ENCODE results near the gene AIG1. TPM values are rescaled to one million over a fixed set of nuclear protein-coding genes. Genes with fewer than 3 reads are reported as not detected.
A peak's percentile ranks its signal among the peaks of the same experiment; 100 is the strongest.

Gene AIG1
- total RNA-seq, 3 donors from 2014 or later: 18.5 to 21.5 (median 21.0) TPM

DNA sequence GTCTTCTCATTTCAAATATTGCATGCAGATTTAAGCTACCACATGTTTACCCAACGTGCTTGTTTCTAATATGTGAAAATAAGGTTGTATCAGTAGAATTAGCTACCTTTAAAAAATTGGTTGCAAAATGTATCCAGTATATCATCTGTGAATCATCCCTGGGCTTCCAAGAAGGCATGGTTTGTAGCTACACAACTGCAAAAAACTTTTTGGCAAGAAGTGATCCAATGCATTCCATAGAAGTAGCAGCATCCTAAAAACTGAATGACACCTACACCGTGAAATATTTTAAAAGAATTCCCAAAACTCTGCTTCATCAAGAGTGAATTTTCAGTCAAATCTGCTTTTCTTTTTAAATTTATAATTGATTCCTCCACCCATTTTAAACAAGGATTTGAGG is 89.1 kb downstream of the AIG1 start:
- DNase-seq (no peak), ATAC-seq (no peak)
- intact Hi-C loops (cut with DNase I, micrococcal nuclease): no loop called here

DNA sequence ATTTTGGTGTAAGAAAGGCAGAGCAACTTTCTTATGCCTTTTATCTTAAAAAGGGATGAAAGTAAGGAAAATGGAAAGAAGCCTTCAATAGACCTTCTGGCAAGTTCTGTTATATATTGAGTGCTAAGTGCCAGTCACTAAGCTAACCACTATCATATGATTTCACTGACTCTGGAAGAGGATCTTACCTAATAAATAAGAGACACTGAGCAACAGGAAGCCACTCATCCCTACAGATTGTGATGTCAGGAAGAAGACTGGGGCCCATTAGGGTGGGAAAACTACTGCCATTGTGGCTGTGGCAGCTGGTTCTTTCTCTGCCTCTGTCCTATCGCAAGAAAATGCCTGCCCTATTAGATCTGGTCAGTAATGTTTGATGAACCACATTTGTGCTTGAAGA is 89.6 kb downstream of the AIG1 start:
- DNase-seq: no peak
- TF ChIP-seq, protein P1, sequence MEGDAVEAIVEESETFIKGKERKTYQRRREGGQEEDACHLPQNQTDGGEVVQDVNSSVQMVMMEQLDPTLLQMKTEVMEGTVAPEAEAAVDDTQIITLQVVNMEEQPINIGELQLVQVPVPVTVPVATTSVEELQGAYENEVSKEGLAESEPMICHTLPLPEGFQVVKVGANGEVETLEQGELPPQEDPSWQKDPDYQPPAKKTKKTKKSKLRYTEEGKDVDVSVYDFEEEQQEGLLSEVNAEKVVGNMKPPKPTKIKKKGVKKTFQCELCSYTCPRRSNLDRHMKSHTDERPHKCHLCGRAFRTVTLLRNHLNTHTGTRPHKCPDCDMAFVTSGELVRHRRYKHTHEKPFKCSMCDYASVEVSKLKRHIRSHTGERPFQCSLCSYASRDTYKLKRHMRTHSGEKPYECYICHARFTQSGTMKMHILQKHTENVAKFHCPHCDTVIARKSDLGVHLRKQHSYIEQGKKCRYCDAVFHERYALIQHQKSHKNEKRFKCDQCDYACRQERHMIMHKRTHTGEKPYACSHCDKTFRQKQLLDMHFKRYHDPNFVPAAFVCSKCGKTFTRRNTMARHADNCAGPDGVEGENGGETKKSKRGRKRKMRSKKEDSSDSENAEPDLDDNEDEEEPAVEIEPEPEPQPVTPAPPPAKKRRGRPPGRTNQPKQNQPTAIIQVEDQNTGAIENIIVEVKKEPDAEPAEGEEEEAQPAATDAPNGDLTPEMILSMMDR (IDR thresholded peaks at IDR 0.05): no peak
- Histone ChIP-seq H3K9me3 (no peaks in the 10 kb centered on the region), H3K36me3 (ENCODE audit: low read depth) (no peaks in the 10 kb centered on the region), H3K4me3 (no peak overlapping the region), H3K4me1 (ENCODE audit: low read depth) (no peaks in the 10 kb centered on the region)
- ATAC-seq: no peak
- intact Hi-C loops (cut with DNase I, micrococcal nuclease): no loop called here

More for the DNA sequence above, 89.1 kb downstream of the AIG1 start:
- H3K36me3 ChIP-seq (ENCODE audit: low read depth): no peaks in the 10 kb centered on the region
- H3K4me3 ChIP-seq: no peak overlapping the region
- no peaks in the 10 kb centered on the region for H3K4me1 ChIP-seq (ENCODE audit: low read depth)
- TF ChIP-seq, protein P1 (IDR thresholded peaks at IDR 0.05): no peak
- H3K9me3 ChIP-seq: no peaks in the 10 kb centered on the region

DNA sequence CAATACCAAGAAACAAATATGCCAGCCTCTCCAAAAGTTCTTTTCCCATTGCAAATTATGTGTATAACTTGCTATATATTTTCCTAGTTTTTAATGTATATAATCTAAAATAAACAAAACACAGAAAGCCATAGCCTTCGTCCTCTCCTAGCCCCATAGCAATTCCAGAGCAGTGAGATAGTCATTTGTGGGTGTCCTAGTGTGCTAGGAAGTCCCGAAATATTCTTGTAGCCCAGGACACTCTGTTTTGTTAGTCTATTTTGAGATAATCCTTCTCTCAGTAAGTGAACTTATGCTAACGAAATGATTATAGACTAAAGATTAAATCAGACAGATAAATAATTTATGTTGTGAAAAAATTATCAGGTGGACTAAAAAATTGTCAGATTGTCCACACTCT is 90.7 kb downstream of the AIG1 start:
- no peak for ATAC-seq
- no peak for DNase-seq
- H3K4me3 ChIP-seq: no peak overlapping the region
- TF ChIP-seq, protein P1 (IDR thresholded peaks at IDR 0.05): no peak
- no peaks in the 10 kb centered on the region for H3K36me3 ChIP-seq (ENCODE audit: low read depth)
- H3K4me1 ChIP-seq (ENCODE audit: low read depth): no peaks in the 10 kb centered on the region
- intact Hi-C loops (cut with DNase I, micrococcal nuclease): no loop called here
- no peaks in the 10 kb centered on the region for H3K9me3 ChIP-seq

DNA sequence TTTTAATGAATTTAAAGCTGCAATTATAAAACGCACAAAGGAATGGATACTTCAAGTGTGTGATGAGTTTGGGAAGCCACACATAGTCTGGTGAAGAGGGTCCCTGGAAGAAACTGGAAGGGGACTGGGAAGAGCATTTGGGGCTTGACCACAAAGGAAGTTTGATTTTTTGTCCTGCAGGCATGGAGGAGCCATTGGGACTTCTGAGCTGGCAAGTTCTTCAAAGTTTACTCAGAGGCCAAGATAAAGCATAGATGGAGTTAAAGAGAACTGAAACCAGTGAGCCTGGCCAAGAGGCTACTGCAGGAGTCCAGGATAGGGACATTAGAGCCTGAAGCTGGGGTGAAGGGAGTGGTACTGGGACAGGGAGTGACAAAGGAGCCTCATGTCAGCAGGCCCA is 95.0 kb downstream of the AIG1 start:
- no peaks in the 10 kb centered on the region for H3K36me3 ChIP-seq (ENCODE audit: low read depth)
- H3K4me3 ChIP-seq: no peak overlapping the region
- no peak for ATAC-seq
- H3K4me1 ChIP-seq (ENCODE audit: low read depth): no peaks in the 10 kb centered on the region
- H3K9me3 ChIP-seq: no peaks in the 10 kb centered on the region
- no peak for DNase-seq
- intact Hi-C loops (cut with DNase I, micrococcal nuclease): no loop called here
- TF ChIP-seq, protein P1 (IDR thresholded peaks at IDR 0.05): no peak

DNA sequence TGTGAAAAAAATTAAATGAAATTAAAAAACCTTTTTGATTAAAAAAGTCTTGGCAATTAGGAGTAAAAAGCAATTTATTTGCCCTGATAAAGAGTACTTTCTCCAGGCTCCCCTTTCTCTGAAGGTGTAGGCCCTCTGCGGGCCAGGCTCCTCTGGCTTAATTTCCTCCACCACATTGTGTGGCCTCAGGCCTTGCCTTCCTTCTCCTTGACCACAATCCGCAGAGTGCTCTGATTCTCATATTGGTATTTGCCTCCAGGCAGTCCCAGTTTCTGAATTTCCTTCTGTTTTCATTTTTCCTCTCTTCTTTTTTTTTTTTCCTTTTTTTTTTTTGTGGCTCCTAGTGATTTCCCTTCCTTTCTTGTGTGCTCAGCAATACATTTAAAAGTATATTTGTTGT is 96.4 kb downstream of the AIG1 start:
- ATAC-seq (no peak), DNase-seq (no peak)
- Histone ChIP-seq H3K4me1 (ENCODE audit: low read depth) (no peaks in the 10 kb centered on the region), H3K36me3 (ENCODE audit: low read depth) (no peaks in the 10 kb centered on the region), H3K4me3 (no peak overlapping the region), H3K9me3 (no peaks in the 10 kb centered on the region)
- intact Hi-C loops (cut with DNase I, micrococcal nuclease): no loop called here
- TF ChIP-seq, protein P1 (IDR thresholded peaks at IDR 0.05): no peak

DNA sequence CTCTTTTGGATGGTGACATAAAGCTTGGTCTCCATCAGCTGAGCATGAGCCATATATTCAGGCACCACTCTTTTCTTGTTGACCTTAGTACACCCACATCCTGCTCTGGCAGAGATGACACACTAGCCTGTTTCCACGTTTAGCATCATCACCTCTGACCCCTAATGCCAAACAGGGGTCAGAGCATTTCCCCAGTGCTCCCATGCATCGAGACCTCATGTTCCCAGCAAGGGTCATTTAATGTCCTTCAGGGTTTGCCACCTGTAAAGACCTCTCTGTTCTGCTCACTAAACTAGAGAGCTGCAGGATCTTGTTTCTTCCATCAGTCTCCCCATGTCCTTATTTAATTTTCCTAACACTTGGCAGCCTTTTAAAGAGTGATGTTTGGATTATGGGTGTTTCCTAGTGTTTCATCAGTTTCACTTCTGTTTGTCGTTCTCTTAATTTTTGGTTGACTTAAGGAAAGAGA is 97.5 kb downstream of the AIG1 start:
- no peaks in the 10 kb centered on the region for H3K4me1 ChIP-seq (ENCODE audit: low read depth)
- H3K36me3 ChIP-seq (ENCODE audit: low read depth): no peaks in the 10 kb centered on the region
- H3K4me3 ChIP-seq: no peak overlapping the region
- DNase-seq (no peak), ATAC-seq (peak; percentile 12)
- intact Hi-C loops (cut with DNase I, micrococcal nuclease): no loop called here
- TF ChIP-seq, protein P1 (IDR thresholded peaks at IDR 0.05): no peak
- no peaks in the 10 kb centered on the region for H3K9me3 ChIP-seq
